Measurements from ENCODE around the gene EZR.

GRCh38 chr6:158729906-158730540 lies 89.1 kb downstream of the EZR start:
- TF ChIP-seq FOXP2 (optimal IDR thresholded peaks at IDR 0.05; ENCODE audit: borderline replicate concordance, extremely low read depth, extremely low read length, insufficient read depth) (no peak), POLR2AphosphoS5 (IDR thresholded peaks at IDR 0.05; ENCODE audit: low read depth, low read length) (no peak), TAF1 (IDR thresholded peaks at IDR 0.05; ENCODE audit: borderline replicate concordance, insufficient read depth, low read length) (no peak)
